Measurements from ENCODE around the gene CYP8B1. TPM values are rescaled to one million over a fixed set of nuclear protein-coding genes. Genes with fewer than 3 reads are reported as not detected.

CYP8B1 gene, protein sequence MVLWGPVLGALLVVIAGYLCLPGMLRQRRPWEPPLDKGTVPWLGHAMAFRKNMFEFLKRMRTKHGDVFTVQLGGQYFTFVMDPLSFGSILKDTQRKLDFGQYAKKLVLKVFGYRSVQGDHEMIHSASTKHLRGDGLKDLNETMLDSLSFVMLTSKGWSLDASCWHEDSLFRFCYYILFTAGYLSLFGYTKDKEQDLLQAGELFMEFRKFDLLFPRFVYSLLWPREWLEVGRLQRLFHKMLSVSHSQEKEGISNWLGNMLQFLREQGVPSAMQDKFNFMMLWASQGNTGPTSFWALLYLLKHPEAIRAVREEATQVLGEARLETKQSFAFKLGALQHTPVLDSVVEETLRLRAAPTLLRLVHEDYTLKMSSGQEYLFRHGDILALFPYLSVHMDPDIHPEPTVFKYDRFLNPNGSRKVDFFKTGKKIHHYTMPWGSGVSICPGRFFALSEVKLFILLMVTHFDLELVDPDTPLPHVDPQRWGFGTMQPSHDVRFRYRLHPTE
- total RNA-seq, result not detected in 2 replicates

GRCh38 chr3:42875325-42876151 is at the start of gene CYP8B1:
TSS of gene CYP8B1 (minus strand) at chr3:42875879. CDS start at chr3:42875816, 63 bp downstream.
- Histone ChIP-seq H3K4me3 (ENCODE audit: low read depth, low read length) (no peak within 1 kb of the TSS), H3K27me3 (ENCODE audit: control insufficient read depth, insufficient read depth, low read length) (peaks cover 5% of the 10 kb centered on the region), H3K36me3 (ENCODE audit: control insufficient read depth, insufficient read depth, low read length) (no peaks in the 10 kb centered on the region)
- no peak for DNase-seq (ENCODE audit: low read depth)
- TF ChIP-seq, protein P1, sequence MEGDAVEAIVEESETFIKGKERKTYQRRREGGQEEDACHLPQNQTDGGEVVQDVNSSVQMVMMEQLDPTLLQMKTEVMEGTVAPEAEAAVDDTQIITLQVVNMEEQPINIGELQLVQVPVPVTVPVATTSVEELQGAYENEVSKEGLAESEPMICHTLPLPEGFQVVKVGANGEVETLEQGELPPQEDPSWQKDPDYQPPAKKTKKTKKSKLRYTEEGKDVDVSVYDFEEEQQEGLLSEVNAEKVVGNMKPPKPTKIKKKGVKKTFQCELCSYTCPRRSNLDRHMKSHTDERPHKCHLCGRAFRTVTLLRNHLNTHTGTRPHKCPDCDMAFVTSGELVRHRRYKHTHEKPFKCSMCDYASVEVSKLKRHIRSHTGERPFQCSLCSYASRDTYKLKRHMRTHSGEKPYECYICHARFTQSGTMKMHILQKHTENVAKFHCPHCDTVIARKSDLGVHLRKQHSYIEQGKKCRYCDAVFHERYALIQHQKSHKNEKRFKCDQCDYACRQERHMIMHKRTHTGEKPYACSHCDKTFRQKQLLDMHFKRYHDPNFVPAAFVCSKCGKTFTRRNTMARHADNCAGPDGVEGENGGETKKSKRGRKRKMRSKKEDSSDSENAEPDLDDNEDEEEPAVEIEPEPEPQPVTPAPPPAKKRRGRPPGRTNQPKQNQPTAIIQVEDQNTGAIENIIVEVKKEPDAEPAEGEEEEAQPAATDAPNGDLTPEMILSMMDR (IDR thresholded peaks at IDR 0.05; ENCODE audit: insufficient read depth, low read length, poor library complexity, severe bottlenecking), result no peak

- H3K27me3 ChIP-seq (ENCODE audit: control insufficient read depth, insufficient read depth, low read length), result no peaks in the 10 kb centered on the region
- H3K36me3 ChIP-seq (ENCODE audit: control insufficient read depth, insufficient read depth, low read length), result no peaks in the 10 kb centered on the region
- TF ChIP-seq, protein P1 (IDR thresholded peaks at IDR 0.05; ENCODE audit: insufficient read depth, low read length, poor library complexity, severe bottlenecking), result no peak
- DNase-seq (ENCODE audit: low read depth), result no peak
- no peak overlapping the region for H3K4me3 ChIP-seq (ENCODE audit: low read depth, low read length)
Measured at GRCh38 chr3:42923606-42924005, 47.9 kb upstream of the CYP8B1 start.

- H3K4me3 ChIP-seq (ENCODE audit: low read depth, low read length), result no peak overlapping the region
- no peak for DNase-seq (ENCODE audit: low read depth)
- TF ChIP-seq, protein P1 (IDR thresholded peaks at IDR 0.05; ENCODE audit: insufficient read depth, low read length, poor library complexity, severe bottlenecking), result no peak
- H3K36me3 ChIP-seq (ENCODE audit: control insufficient read depth, insufficient read depth, low read length), result no peaks in the 10 kb centered on the region
- H3K27me3 ChIP-seq (ENCODE audit: control insufficient read depth, insufficient read depth, low read length), result no peaks in the 10 kb centered on the region
Measured at GRCh38 chr3:42914771-42915515, 39.3 kb upstream of the CYP8B1 start.

GRCh38 chr3:42911551-42911950 is 35.9 kb upstream of the CYP8B1 start:
- Histone ChIP-seq H3K36me3 (ENCODE audit: control insufficient read depth, insufficient read depth, low read length) (no peaks in the 10 kb centered on the region), H3K27me3 (ENCODE audit: control insufficient read depth, insufficient read depth, low read length) (no peaks in the 10 kb centered on the region), H3K4me3 (ENCODE audit: low read depth, low read length) (no peak overlapping the region)
- no peak for DNase-seq (ENCODE audit: low read depth)
- TF ChIP-seq, protein P1 (IDR thresholded peaks at IDR 0.05; ENCODE audit: insufficient read depth, low read length, poor library complexity, severe bottlenecking), result no peak

- Histone ChIP-seq H3K27me3 (ENCODE audit: control insufficient read depth, insufficient read depth, low read length) (no peaks in the 10 kb centered on the region), H3K4me3 (ENCODE audit: low read depth, low read length) (no peak overlapping the region), H3K36me3 (ENCODE audit: control insufficient read depth, insufficient read depth, low read length) (no peaks in the 10 kb centered on the region)
- TF ChIP-seq, protein P1 (IDR thresholded peaks at IDR 0.05; ENCODE audit: insufficient read depth, low read length, poor library complexity, severe bottlenecking), result no peak
- DNase-seq (ENCODE audit: low read depth), result no peak
Measured at GRCh38 chr3:42908675-42909074, 33.0 kb upstream of the CYP8B1 start.

All from kidney epithelial cell (primary cell).